Endothelial cell of umbilical vein (primary cell): Measurements from ENCODE around the gene MPST. TPM values are rescaled to one million over a fixed set of nuclear protein-coding genes. Genes with fewer than 3 reads are reported as not detected.

ENCODE experiments used
- BruUV-seq: library from RNA; stranded (reverse); fragments of 400-500 nt; replicated peaks from 2 replicates; lab custom pipeline; 2021; lab: Mats Ljungman, UMichigan
- CTCF ChIA-PET: fragments of 300-600, 350-600 bp; sonication (Branson Sonifier 250); formaldehyde crosslinking; loops from one replicate; lab custom pipeline; 2021; ENCODE audit warnings: antibody characterized with exemption, inconsistent platforms; lab: Charles Lee
- POLR2A ChIA-PET: fragments of 300-600, 350-600 bp; sonication (Branson Sonifier 250); formaldehyde crosslinking; loops from one replicate; lab custom pipeline; 2021; ENCODE audit warnings: antibody characterized with exemption, inconsistent platforms; lab: Charles Lee
- DNase-seq: peaks from one replicate; pipeline ENCODE4 v3.0.0-alpha.2; 2011; ENCODE audit warnings: low read depth, low spot score
- FAIRE-seq: peaks from 2 replicates; lab custom pipeline; 2011; peaks lifted over from hg19 to GRCh38; lab: Jason Lieb, UNC
- H2AFZ ChIP-seq: 2 replicates; pipeline ENCODE4 v1.6.0; 2012; ENCODE audit warnings: low read depth, low read length, control low read depth, inconsistent platforms
- H3K27ac ChIP-seq: 2 replicates; pipeline ENCODE4 v1.5.1; 2011; ENCODE audit warnings: low read depth, mild to moderate bottlenecking, control low read depth, low read length, moderate library complexity; ENCODE audit not compliant: insufficient read depth
- H3K27me3 ChIP-seq, 2 experiments: 2 replicates each; pipeline versions ENCODE4 v1.6.0 to v1.6.1; 2011; ENCODE audit warnings: low read length in 2 of 2, mixed read lengths in 1 of 2; ENCODE audit not compliant: control insufficient read depth in 2 of 2, insufficient read depth in 2 of 2
- H3K36me3 ChIP-seq, 2 experiments: 2 replicates in 1 of 2; 3 replicates in 1 of 2; pipeline ENCODE4 v1.5.1; 2011; ENCODE audit warnings: low read length in 2 of 2, mild to moderate bottlenecking in 1 of 2, moderate library complexity in 1 of 2; ENCODE audit not compliant: control insufficient read depth in 2 of 2, insufficient read depth in 2 of 2; ENCODE audit errors: extremely low read depth in 1 of 2
- H3K4me1 ChIP-seq: 3 replicates; pipeline ENCODE4 v1.5.1; 2011; ENCODE audit warnings: mild to moderate bottlenecking, low read length; ENCODE audit not compliant: control insufficient read depth, insufficient read depth; ENCODE audit errors: extremely low read depth
- H3K4me2 ChIP-seq: 2 replicates; pipeline ENCODE4 v1.6.1; 2011; ENCODE audit warnings: low read length, control low read depth, mixed read lengths; ENCODE audit not compliant: insufficient read depth
- H3K4me3 ChIP-seq, 3 experiments: fragments of 200-600 bp in 1 of 3; sonication (generic), shearing (Covaris generic) in 1 of 3; replicated peaks in 1 of 3; 2 replicates each; pipeline ENCODE4 v1.5.1; 2011 to 2016; ENCODE audit warnings: control low read depth in 3 of 3, low read length in 3 of 3, mild to moderate bottlenecking in 2 of 3, inconsistent platforms in 1 of 3, low read depth in 1 of 3, moderate library complexity in 1 of 3; ENCODE audit not compliant: insufficient read depth in 1 of 3
- H3K79me2 ChIP-seq: 2 replicates; pipeline ENCODE4 v1.6.0; 2012; ENCODE audit warnings: low read length, inconsistent platforms; ENCODE audit not compliant: control insufficient read depth, insufficient read depth
- H3K9ac ChIP-seq: replicated peaks from 2 replicates; pipeline ENCODE3; 2011; ENCODE audit warnings: low read length, control low read depth; ENCODE audit not compliant: insufficient read depth; ENCODE audit errors: extremely low read depth
- H3K9me1 ChIP-seq: replicated peaks from 3 replicates; pipeline ENCODE4 v1.6.0; 2011; ENCODE audit warnings: mild to moderate bottlenecking, low read length; ENCODE audit not compliant: control insufficient read depth, insufficient read depth; ENCODE audit errors: extremely low read depth
- H3K9me3 ChIP-seq: replicated peaks from 2 replicates; pipeline ENCODE4 v1.5.1; 2012; ENCODE audit warnings: low read length, inconsistent platforms; ENCODE audit not compliant: control insufficient read depth, insufficient read depth
- H4K20me1 ChIP-seq: replicated peaks from 2 replicates; pipeline ENCODE3; 2011; ENCODE audit warnings: mild to moderate bottlenecking, low read length; ENCODE audit not compliant: control insufficient read depth, insufficient read depth; ENCODE audit errors: extremely low read depth
- EZH2 ChIP-seq: IDR thresholded peaks from 2 replicates; pipeline ENCODE4 v1.6.1; 2012; ENCODE audit warnings: borderline replicate concordance, low read depth, mild to moderate bottlenecking, moderate library complexity, low read length, inconsistent platforms; ENCODE audit not compliant: severe bottlenecking
- FOS ChIP-seq: IDR thresholded peaks from 2 replicates; pipeline ENCODE4 v1.6.1; 2011; ENCODE audit warnings: mild to moderate bottlenecking, low read length, moderate library complexity, borderline replicate concordance; ENCODE audit not compliant: insufficient read depth
- GATA2 ChIP-seq: IDR thresholded peaks from 2 replicates; pipeline ENCODE4 v1.7.0; 2011; ENCODE audit warnings: low read depth, mild to moderate bottlenecking, moderate library complexity, mixed read lengths, low read length; ENCODE audit not compliant: insufficient read length, insufficient read depth
- JUN ChIP-seq: IDR thresholded peaks from 2 replicates; pipeline ENCODE4 v1.6.1; 2011; ENCODE audit warnings: borderline replicate concordance, low read depth; ENCODE audit not compliant: insufficient read length, insufficient read depth
- MYC ChIP-seq: IDR thresholded peaks from one replicate; pipeline ENCODE4 v1.6.1; 2011; ENCODE audit warnings: mild to moderate bottlenecking, low read depth, low read length
- POLR2A ChIP-seq: IDR thresholded peaks from 2 replicates; pipeline ENCODE4 v1.6.1; 2012; ENCODE audit warnings: low read depth, mild to moderate bottlenecking, control low read depth, low read length
- POLR2AphosphoS5 ChIP-seq: IDR thresholded peaks from 2 replicates; pipeline ENCODE4 v1.6.1; 2012; ENCODE audit warnings: low read depth, mild to moderate bottlenecking, control low read depth, low read length, moderate library complexity; ENCODE audit not compliant: insufficient read depth
- dilution Hi-C: fragments of 300-500 bp; cut with MboI; formaldehyde crosslinking; loops from one replicate; pipeline ENCODE4 v1.15.0; 2019; ENCODE audit warnings: low sequenced_read_pairs; ENCODE audit not compliant: extremely low pct_ligation_motif_present
- intact Hi-C: fragments of 100-400 bp; cut with micrococcal nuclease; formaldehyde crosslinking; loops from one replicate; pipeline ENCODE4 v1.10.0; 2022
- polyA plus RNA-seq, 4 experiments: library from polyadenylated mRNA; depleted of rRNA in 3 of 4; stranded (reverse) in 3 of 4; unstranded in 1 of 4; fragments of >200 nt; gene quantifications; 2 replicates each; pipeline versions ENCODE4 v1.2.1 to v1.2.3, GENCODE V29; 2011 to 2012; ENCODE audit warnings: missing spikeins in 1 of 4
- total RNA-seq: library from RNA; stranded (reverse); gene quantifications from 2 replicates; pipeline ENCODE4 v1.2.3, GENCODE V29; 2021
- TF ChIP-seq, protein P1 (sequence below), 2 donors: IDR thresholded peaks; 1 replicate in 1 of 2; 2 replicates in 1 of 2; pipeline ENCODE4 v1.5.1; 2011; ENCODE audit warnings: low read length in 2 of 2, mild to moderate bottlenecking in 2 of 2, moderate library complexity in 2 of 2, control low read depth in 1 of 2, inconsistent platforms in 1 of 2, low read depth in 1 of 2; ENCODE audit not compliant: insufficient read depth in 1 of 2; ENCODE audit errors: extremely low read depth in 1 of 2
- TF ChIP-seq, protein P2 (sequence below): IDR thresholded peaks from 2 replicates; pipeline ENCODE4 v1.6.1; 2011; ENCODE audit not compliant: insufficient read depth, insufficient read length

MPST gene
- total and polyA plus RNA-seq, 2 donors (not counting 3 experiments of a cell fraction or from before 2014, with no cell fraction given): 93.2 to 124 TPM

DNA sequence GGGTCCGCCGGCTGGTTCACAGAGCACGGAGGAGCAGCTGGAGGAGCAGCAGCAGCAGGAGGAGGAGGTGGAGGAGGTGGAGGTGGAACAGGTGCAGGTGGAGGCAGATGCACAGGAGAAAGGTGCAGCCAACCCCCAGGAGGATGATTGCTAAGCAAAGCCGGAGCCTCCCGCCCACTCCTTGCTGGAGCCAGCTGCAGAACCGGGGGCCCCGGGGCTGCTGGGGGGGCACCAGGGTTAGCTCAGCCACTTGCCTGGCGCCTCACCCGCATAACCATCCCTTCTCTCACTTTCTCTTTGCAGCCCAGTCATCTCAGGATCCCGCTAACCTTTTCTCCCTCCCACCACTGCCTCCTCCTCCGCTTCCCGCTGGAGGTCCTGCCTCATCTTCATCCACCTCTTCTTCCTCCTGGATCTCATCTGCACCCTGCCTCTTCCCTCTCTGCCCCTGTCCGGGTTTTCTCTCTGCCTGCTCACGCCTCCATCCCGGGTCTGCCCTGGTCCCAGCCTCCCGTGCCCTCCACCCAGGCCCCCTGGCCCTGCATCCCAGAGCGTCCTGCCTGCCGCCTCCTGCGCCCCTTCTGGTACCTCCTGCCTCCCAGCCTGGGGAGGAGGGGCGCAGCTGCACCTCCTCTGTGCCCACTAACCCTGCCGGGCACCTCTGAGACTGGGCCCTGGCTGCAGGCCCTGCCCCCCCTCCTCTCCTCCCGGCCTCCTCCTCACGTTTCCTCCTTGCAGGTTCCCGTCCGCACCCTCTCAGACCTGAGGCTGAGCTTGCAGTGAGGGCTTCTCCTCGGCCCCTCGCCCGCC, 41.5 kb downstream of the MPST start:
- CTCF ChIA-PET: no interaction called here
- H4K20me1 ChIP-seq: no peaks in the 10 kb centered on the region
- no peak overlapping the region for H3K4me2 ChIP-seq
- intact Hi-C loops: no loop called here
- TF ChIP-seq, protein P1, sequence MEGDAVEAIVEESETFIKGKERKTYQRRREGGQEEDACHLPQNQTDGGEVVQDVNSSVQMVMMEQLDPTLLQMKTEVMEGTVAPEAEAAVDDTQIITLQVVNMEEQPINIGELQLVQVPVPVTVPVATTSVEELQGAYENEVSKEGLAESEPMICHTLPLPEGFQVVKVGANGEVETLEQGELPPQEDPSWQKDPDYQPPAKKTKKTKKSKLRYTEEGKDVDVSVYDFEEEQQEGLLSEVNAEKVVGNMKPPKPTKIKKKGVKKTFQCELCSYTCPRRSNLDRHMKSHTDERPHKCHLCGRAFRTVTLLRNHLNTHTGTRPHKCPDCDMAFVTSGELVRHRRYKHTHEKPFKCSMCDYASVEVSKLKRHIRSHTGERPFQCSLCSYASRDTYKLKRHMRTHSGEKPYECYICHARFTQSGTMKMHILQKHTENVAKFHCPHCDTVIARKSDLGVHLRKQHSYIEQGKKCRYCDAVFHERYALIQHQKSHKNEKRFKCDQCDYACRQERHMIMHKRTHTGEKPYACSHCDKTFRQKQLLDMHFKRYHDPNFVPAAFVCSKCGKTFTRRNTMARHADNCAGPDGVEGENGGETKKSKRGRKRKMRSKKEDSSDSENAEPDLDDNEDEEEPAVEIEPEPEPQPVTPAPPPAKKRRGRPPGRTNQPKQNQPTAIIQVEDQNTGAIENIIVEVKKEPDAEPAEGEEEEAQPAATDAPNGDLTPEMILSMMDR (IDR thresholded peaks at IDR 0.05; ENCODE audit: extremely low read depth in 1 of 2, insufficient read depth in 1 of 2, low read depth in 1 of 2, low read length in 2 of 2): no peak
- TF ChIP-seq POLR2A (no peak), GATA2 (no peak), JUN (no peak), MYC (no peak), EZH2 (no peak), POLR2AphosphoS5 (no peak), FOS (no peak)
- TF ChIP-seq, protein P2, sequence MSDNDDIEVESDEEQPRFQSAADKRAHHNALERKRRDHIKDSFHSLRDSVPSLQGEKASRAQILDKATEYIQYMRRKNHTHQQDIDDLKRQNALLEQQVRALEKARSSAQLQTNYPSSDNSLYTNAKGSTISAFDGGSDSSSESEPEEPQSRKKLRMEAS: no peak
- no peak for FAIRE-seq
- peaks cover 3 to 33% of the 10 kb centered on the region in 2 experiments for H3K36me3 ChIP-seq
- H3K9ac ChIP-seq: no peak overlapping the region
- no peaks in the 10 kb centered on the region for H3K27me3 ChIP-seq
- H3K9me3 ChIP-seq: no peaks in the 10 kb centered on the region
- DNase-seq: no peak
- H3K4me3 ChIP-seq: no peak overlapping the region
- dilution Hi-C loops: no loop called here
- H3K27ac ChIP-seq: no peak overlapping the region
- H3K79me2 ChIP-seq: no peaks in the 10 kb centered on the region
- POLR2A ChIA-PET: no interaction called here
- H3K9me1 ChIP-seq: no peaks in the 10 kb centered on the region
- H2AFZ ChIP-seq: no peak overlapping the region
- no peaks in the 10 kb centered on the region for H3K4me1 ChIP-seq
- no TSS peak for BruUV-seq
